B cell (primary cell): ENCODE results near the gene TMEM185B. TPM values are rescaled to one million over a fixed set of nuclear protein-coding genes. Genes with fewer than 3 reads are reported as not detected.

Experiments
- ATAC-seq: fragments of 200-7000 bp; cut with Tn5 transposase; one replicate; pipeline ENCODE4 v1.10.0; 2021; ENCODE audit warnings: low read depth, mild to moderate bottlenecking, moderate number of reproducible peaks, moderate library complexity
- CTCF ChIA-PET: fragments of 350-600 bp; sonication (Branson Sonifier 250); formaldehyde crosslinking; loops from one replicate; lab custom pipeline; 2021; ENCODE audit warnings: antibody characterized with exemption, inconsistent platforms; lab: Charles Lee
- POLR2A ChIA-PET: fragments of 350-600 bp; sonication (Branson Sonifier 250); formaldehyde crosslinking; loops from one replicate; lab custom pipeline; 2021; ENCODE audit warnings: antibody characterized with exemption; lab: Charles Lee
- DNase-seq: peaks from one replicate; pipeline ENCODE4 v3.0.0; 2013
- H2AFZ ChIP-seq: 2 replicates; pipeline ENCODE4 v1.6.1; 2012; ENCODE audit warnings: mild to moderate bottlenecking, low read depth, low read length; ENCODE audit not compliant: insufficient read depth, poor library complexity, severe bottlenecking
- H3K27ac ChIP-seq, 2 donors: 1 replicate in 1 of 2; 2 replicates in 1 of 2; pipeline ENCODE4 v1.5.1; 2012 to 2013; ENCODE audit warnings: low read length in 2 of 2, mild to moderate bottlenecking in 2 of 2, moderate library complexity in 1 of 2
- H3K27me3 ChIP-seq, 4 experiments: fragments of 200-600 bp in 1 of 4; sonication (generic) in 1 of 4; replicated peaks in 1 of 4; 1 replicate in 2 of 4; 2 replicates in 2 of 4; pipeline versions ENCODE4 v1.6.1 to v1.7.0; 2013 to 2016; ENCODE audit warnings: low read length in 3 of 4, mild to moderate bottlenecking in 2 of 4, mixed read lengths in 1 of 4, moderate library complexity in 1 of 4; ENCODE audit not compliant: insufficient read depth in 4 of 4, control insufficient read depth in 3 of 4; ENCODE audit errors: control extremely low read depth in 1 of 4
- H3K36me3 ChIP-seq, 2 experiments: replicated peaks in 1 of 2; 1 replicate in 1 of 2; 2 replicates in 1 of 2; pipeline versions ENCODE4 v1.6.1 to v1.7.1; 2013; ENCODE audit warnings: low read length in 1 of 2; ENCODE audit not compliant: insufficient read depth in 2 of 2, control insufficient read depth in 1 of 2; ENCODE audit errors: control extremely low read depth in 1 of 2, extremely low read depth in 1 of 2
- H3K4me1 ChIP-seq, 2 donors: fragments of 200-600 bp in 1 of 2; sonication (generic) in 1 of 2; 1 replicate in 1 of 2; 2 replicates in 1 of 2; pipeline versions ENCODE4 v1.5.1 to v1.6.1; 2013 to 2017; ENCODE audit warnings: low read length in 2 of 2; ENCODE audit not compliant: control insufficient read depth in 2 of 2, insufficient read depth in 2 of 2
- H3K4me2 ChIP-seq: replicated peaks from 2 replicates; pipeline ENCODE3; 2012; ENCODE audit warnings: mild to moderate bottlenecking, low read depth, low read length; ENCODE audit not compliant: poor library complexity, severe bottlenecking
- H3K4me3 ChIP-seq, 5 experiments: fragments of 200-600 bp in 1 of 5; sonication (generic) in 1 of 5; 1 replicate in 3 of 5; 2 replicates in 2 of 5; pipeline versions ENCODE4 v1.5.1 to v1.7.0; 2011 to 2016; ENCODE audit warnings: low read length in 4 of 5, mild to moderate bottlenecking in 4 of 5, low read depth in 2 of 5, control low read depth in 1 of 5, moderate library complexity in 1 of 5; ENCODE audit not compliant: insufficient read depth in 1 of 5; ENCODE audit errors: control extremely low read depth in 1 of 5, extremely low read depth in 1 of 5
- H3K79me2 ChIP-seq: fragments of 200-600 bp; sonication (generic); one replicate; pipeline ENCODE4 v1.6.0; 2016; ENCODE audit warnings: low read length; ENCODE audit not compliant: control insufficient read depth, insufficient read depth
- H3K9ac ChIP-seq: fragments of 200-600 bp; sonication (generic); 2 replicates; pipeline ENCODE4 v1.6.1; 2017; ENCODE audit warnings: mild to moderate bottlenecking, low read length, moderate library complexity
- H3K9me3 ChIP-seq, 3 donors: one replicate each; pipeline versions ENCODE4 v1.6.1 to v1.7.1; 2013; ENCODE audit warnings: low read length in 2 of 3; ENCODE audit not compliant: control insufficient read depth in 2 of 3, insufficient read depth in 1 of 3; ENCODE audit errors: control extremely low read depth in 1 of 3
- H4K20me1 ChIP-seq: 2 replicates; pipeline ENCODE4 v1.6.0; 2012; ENCODE audit warnings: mild to moderate bottlenecking, low read length; ENCODE audit not compliant: insufficient read depth, control insufficient read depth, poor library complexity, severe bottlenecking
- H3K27ac Mint-ChIP-seq: one replicate; pipeline ENCODE4 v1.8.0; 2021; ENCODE audit warnings: mixed read lengths
- H3K27me3 Mint-ChIP-seq: one replicate; pipeline ENCODE4 v1.8.0; 2021; ENCODE audit warnings: mixed read lengths
- H3K4me1 Mint-ChIP-seq: one replicate; pipeline ENCODE4 v1.8.0; 2021; ENCODE audit warnings: mixed read lengths
- H3K4me3 Mint-ChIP-seq: one replicate; pipeline ENCODE4 v1.8.0; 2021; ENCODE audit warnings: mixed read lengths
- H3K9me3 Mint-ChIP-seq: one replicate; pipeline ENCODE4 v1.8.0; 2022; ENCODE audit warnings: mixed read lengths; ENCODE audit not compliant: insufficient read depth
- EZH2 ChIP-seq: IDR thresholded peaks from 2 replicates; pipeline ENCODE4 v1.6.1; 2012; ENCODE audit warnings: borderline replicate concordance, low read depth, mild to moderate bottlenecking, moderate library complexity, low read length; ENCODE audit not compliant: insufficient read depth, poor library complexity, severe bottlenecking
- WGBS: methylation state at CpG from one replicate; pipeline ENCODE4 v1.1.5; 2013; ENCODE audit warnings: missing lambda C conversion rate; ENCODE audit not compliant: insufficient coverage; 5-methylcytosine and 5-hydroxymethylcytosine counted together
- intact Hi-C: fragments of 100-400 bp; cut with micrococcal nuclease; formaldehyde crosslinking; loops from one replicate; pipeline ENCODE4 v1.10.0; 2022
- polyA plus RNA-seq: library from polyadenylated mRNA; depleted of rRNA; stranded (reverse); fragments of >200 nt; gene quantifications from 2 replicates; pipeline ENCODE4 v1.2.3, GENCODE V29; 2012
- total RNA-seq, 2 donors: library from RNA; stranded (reverse); fragments of 120-200 nt in 1 of 2; gene quantifications; 1 replicate in 1 of 2; 2 replicates in 1 of 2; pipeline versions ENCODE4 v1.2.3 to v1.2.4, GENCODE V29; 2013 to 2022
- TF ChIP-seq, protein P1 (sequence below): fragments of 200-600 bp; IDR thresholded peaks from one replicate; pipeline ENCODE4 v1.8.0; 2022; ENCODE audit warnings: antibody characterized with exemption, mild to moderate bottlenecking

TMEM185B gene
- total and polyA plus RNA-seq, 2 donors (not counting 1 experiment from before 2014, with no cell fraction given): 29.6 to 36.4 TPM

GRCh38 chr2:120255071-120255470 is 31.9 kb upstream of the TMEM185B start:
- DNase-seq (no peak), ATAC-seq (no peak)
- H2AFZ ChIP-seq: no peak overlapping the region
- no peak overlapping the region for H3K4me2 ChIP-seq
- intact Hi-C loops: no loop called here
- H3K36me3 ChIP-seq: peaks cover 0 to 3% of the 10 kb centered on the region in 2 experiments
- peak overlapping the region in 1 of 5 experiments; percentile 32 for H3K4me3 ChIP-seq
- peaks cover 72% of the 10 kb centered on the region for H3K79me2 ChIP-seq
- H3K4me1 ChIP-seq: peaks cover 43 to 53% of the 10 kb centered on the region in 2 donors
- Mint-ChIP-seq H3K27me3 (peaks cover 3% of the 10 kb centered on the region), H3K4me1 (peaks cover 65% of the 10 kb centered on the region), H3K9me3 (peaks cover 2% of the 10 kb centered on the region), H3K4me3 (peak overlapping the region; percentile 63), H3K27ac (no peak overlapping the region)
- H3K27me3 ChIP-seq: peaks cover 0 to 5% (median 0%) of the 10 kb centered on the region in 4 experiments
- 100% methylated on average over 1 of the region's 6 CpGs for WGBS
- TF ChIP-seq, protein P1, sequence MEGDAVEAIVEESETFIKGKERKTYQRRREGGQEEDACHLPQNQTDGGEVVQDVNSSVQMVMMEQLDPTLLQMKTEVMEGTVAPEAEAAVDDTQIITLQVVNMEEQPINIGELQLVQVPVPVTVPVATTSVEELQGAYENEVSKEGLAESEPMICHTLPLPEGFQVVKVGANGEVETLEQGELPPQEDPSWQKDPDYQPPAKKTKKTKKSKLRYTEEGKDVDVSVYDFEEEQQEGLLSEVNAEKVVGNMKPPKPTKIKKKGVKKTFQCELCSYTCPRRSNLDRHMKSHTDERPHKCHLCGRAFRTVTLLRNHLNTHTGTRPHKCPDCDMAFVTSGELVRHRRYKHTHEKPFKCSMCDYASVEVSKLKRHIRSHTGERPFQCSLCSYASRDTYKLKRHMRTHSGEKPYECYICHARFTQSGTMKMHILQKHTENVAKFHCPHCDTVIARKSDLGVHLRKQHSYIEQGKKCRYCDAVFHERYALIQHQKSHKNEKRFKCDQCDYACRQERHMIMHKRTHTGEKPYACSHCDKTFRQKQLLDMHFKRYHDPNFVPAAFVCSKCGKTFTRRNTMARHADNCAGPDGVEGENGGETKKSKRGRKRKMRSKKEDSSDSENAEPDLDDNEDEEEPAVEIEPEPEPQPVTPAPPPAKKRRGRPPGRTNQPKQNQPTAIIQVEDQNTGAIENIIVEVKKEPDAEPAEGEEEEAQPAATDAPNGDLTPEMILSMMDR: no peak
- TF ChIP-seq EZH2: no peak
- H3K9ac ChIP-seq: no peak overlapping the region
- ChIA-PET POLR2A (interaction anchor here (0.5 kb wide), 2 partner anchors 57 to 1274 kb away, joined by 4 to 5 read pairs; no protein-coding TSS in a partner anchor), CTCF (interaction anchor here (0.7 to 4.3 kb wide), 4 partner anchors 22 to 80 kb away, joined by 3 to 29 read pairs (median 6); no protein-coding TSS in a partner anchor)
- H4K20me1 ChIP-seq: peaks cover 16% of the 10 kb centered on the region
- H3K27ac ChIP-seq: no peak overlapping the region
- peaks cover 0 to 11% (median 0%) of the 10 kb centered on the region in 3 donors for H3K9me3 ChIP-seq

DNA sequence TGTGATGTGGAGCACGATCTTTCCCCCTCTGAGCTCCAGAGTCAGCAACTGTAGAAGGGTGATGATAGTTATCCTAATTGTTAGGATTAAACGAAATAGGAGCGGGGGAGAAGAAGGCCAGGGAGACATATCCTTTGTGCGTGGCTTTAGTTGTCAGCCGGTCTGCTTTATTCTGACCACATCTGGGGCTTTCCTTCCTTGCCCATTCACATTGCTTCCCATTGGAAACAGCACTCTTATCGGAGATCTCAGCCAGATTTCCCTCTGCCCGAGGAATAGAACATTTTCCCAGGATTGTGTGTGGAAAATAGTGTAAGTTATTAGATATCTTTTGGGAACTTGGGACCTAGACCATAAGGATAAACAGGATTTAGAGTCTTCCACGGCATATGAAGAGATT is 31.0 kb upstream of the TMEM185B start:
- Histone ChIP-seq H3K27me3 (peaks cover 0 to 5% (median 0%) of the 10 kb centered on the region in 4 experiments), H3K27ac (no peak overlapping the region), H2AFZ (no peak overlapping the region), H3K4me3 (peak overlapping the region in 4 of 5 experiments; percentile 63 to 95 (median 92)), H3K36me3 (peaks cover 0 to 3% of the 10 kb centered on the region in 2 experiments), H3K9ac (peak overlapping the region; percentile 87), H3K9me3 (peaks cover 0 to 8% (median 0%) of the 10 kb centered on the region in 3 donors), H3K4me1 (peaks cover 43 to 53% of the 10 kb centered on the region in 2 donors), H3K4me2 (peak overlapping the region; percentile 82), H3K79me2 (peaks cover 71% of the 10 kb centered on the region), H4K20me1 (peaks cover 16% of the 10 kb centered on the region)
- Mint-ChIP-seq H3K4me3 (peak overlapping the region; percentile 98), H3K9me3 (peaks cover 2% of the 10 kb centered on the region), H3K27ac (peak overlapping the region; percentile 96), H3K4me1 (peaks cover 62% of the 10 kb centered on the region), H3K27me3 (peaks cover 8% of the 10 kb centered on the region)
- no peak for ATAC-seq
- intact Hi-C loops: loop anchor here (5.0 kb wide), 1 partner anchor 33 kb away; no protein-coding TSS in a partner anchor
- ChIA-PET CTCF (interaction anchor here (4.3 kb wide), 1 partner anchor 79 kb away, joined by 29 read pairs; no protein-coding TSS in a partner anchor), POLR2A (no interaction called here)
- TF ChIP-seq, protein P1: no peak
- no peak for TF ChIP-seq EZH2
- no peak for DNase-seq
- WGBS: 71% methylated on average over 4 of the region's 8 CpGs
